ENCODE results near the gene STARD10. TPM values are rescaled to one million over a fixed set of nuclear protein-coding genes. Genes with fewer than 3 reads are reported as not detected.

The STARD10 gene
- total RNA-seq, 1 donor from 2014 or later: 38.4 TPM

DNA sequence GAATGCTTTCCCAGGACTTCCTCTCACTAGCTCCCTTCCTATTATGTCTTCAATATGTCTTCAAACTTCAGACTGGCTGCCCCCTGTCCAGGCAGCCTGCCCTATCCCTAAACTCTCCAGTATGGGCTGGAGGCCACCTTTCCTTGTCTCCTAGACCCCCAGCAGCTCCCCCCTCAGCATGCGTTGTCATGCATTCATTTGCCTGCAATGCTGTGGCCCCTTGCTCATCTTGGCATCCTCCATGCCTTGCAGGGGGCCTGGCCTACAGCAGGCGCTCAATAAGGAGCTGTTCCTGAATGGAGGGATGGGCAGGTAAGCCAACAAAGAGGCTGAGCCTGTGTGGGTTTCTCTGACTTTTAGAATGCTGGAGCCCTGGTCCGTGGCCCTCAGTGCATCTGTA, 25.3 kb downstream of the STARD10 start:
- Histone ChIP-seq H3K4me2 (ENCODE audit: low read length) (no peak overlapping the region), H4K20me1 (ENCODE audit: insufficient read depth, low read length) (no peaks in the 10 kb centered on the region), H3K4me3 (ENCODE audit: insufficient read depth, low read depth, low read length) (no peak overlapping the region), H3K9ac (ENCODE audit: low read length) (no peak overlapping the region), H2AFZ (ENCODE audit: low read depth, low read length) (no peak overlapping the region), H3K27me3 (ENCODE audit: insufficient read depth, low read length) (no peaks in the 10 kb centered on the region), H3K36me3 (ENCODE audit: insufficient read depth, low read length) (no peaks in the 10 kb centered on the region), H3K79me2 (ENCODE audit: insufficient read depth, low read length) (no peaks in the 10 kb centered on the region), H3K27ac (ENCODE audit: low read depth, low read length) (no peak overlapping the region), H3K9me3 (ENCODE audit: insufficient read depth, low read depth, low read length) (no peaks in the 10 kb centered on the region), H3K4me1 (ENCODE audit: insufficient read depth, low read length) (peaks cover 27% of the 10 kb centered on the region)
- H3K4me1 Mint-ChIP-seq (ENCODE audit: low read depth, unreplicated experiment): peaks cover 35% of the 10 kb centered on the region
- H3K4me3 Mint-ChIP-seq (ENCODE audit: unreplicated experiment): no peak overlapping the region
- no peak for TF ChIP-seq EZH2 (IDR thresholded peaks at IDR 0.05; ENCODE audit: insufficient read depth, low read length)
- TF ChIP-seq, protein P1, sequence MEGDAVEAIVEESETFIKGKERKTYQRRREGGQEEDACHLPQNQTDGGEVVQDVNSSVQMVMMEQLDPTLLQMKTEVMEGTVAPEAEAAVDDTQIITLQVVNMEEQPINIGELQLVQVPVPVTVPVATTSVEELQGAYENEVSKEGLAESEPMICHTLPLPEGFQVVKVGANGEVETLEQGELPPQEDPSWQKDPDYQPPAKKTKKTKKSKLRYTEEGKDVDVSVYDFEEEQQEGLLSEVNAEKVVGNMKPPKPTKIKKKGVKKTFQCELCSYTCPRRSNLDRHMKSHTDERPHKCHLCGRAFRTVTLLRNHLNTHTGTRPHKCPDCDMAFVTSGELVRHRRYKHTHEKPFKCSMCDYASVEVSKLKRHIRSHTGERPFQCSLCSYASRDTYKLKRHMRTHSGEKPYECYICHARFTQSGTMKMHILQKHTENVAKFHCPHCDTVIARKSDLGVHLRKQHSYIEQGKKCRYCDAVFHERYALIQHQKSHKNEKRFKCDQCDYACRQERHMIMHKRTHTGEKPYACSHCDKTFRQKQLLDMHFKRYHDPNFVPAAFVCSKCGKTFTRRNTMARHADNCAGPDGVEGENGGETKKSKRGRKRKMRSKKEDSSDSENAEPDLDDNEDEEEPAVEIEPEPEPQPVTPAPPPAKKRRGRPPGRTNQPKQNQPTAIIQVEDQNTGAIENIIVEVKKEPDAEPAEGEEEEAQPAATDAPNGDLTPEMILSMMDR (IDR thresholded peaks at IDR 0.05; ENCODE audit: insufficient read depth, low read depth, low read length): no peak
- H3K9me3 Mint-ChIP-seq (ENCODE audit: unreplicated experiment): no peaks in the 10 kb centered on the region
- peaks cover 3% of the 10 kb centered on the region for H3K27me3 Mint-ChIP-seq (ENCODE audit: low read depth, unreplicated experiment)
- peak overlapping the region; percentile 2 for H3K27ac Mint-ChIP-seq (ENCODE audit: unreplicated experiment)
- no peak for FAIRE-seq
- no peak for DNase-seq (ENCODE audit: low read depth)
- H3K36me3 Mint-ChIP-seq (ENCODE audit: low read depth, unreplicated experiment): no peaks in the 10 kb centered on the region

DNA sequence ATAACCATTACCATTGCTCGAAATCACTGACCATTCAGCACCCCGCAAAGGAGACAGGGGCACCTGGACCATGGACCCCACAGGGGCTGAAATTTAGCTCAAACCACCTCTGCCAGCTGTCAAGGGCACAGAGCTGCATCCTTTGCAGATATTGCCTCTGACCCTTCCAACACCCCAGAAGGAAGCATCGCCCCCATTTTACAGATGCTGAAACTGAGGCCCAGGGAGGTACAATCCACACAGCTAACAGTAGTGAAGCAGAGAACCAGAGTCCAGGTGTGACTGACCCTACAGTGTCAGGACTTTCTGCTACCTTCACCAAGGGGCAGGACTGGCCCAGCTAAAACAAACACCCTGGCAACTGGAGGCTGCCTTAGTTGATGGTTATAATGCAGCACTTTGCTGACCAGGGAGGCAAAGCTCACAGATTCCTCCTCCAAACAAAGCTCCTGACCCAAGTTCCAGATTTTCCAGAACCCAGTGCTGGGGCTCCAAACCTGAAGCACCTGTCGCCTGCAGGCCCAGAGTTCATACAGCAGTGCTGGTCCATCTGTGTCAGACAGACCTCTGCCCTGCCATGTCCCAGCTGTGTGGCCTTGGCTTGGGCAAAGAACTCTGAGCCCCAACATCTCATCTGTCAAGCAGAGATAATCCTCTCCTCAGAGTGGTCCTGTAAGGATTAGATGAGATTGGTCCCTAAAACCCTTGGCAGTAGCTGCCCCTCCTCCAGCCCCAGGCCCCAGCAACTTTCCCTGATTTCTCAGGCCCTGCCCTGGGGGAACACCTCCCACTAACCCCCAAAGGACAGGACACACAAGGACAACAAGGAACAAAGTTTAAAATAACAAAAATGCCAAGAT, 26.4 kb downstream of the STARD10 start:
- Histone ChIP-seq H3K9me3 (ENCODE audit: insufficient read depth, low read depth, low read length) (no peaks in the 10 kb centered on the region), H3K4me3 (ENCODE audit: insufficient read depth, low read depth, low read length) (no peak overlapping the region), H3K27me3 (ENCODE audit: insufficient read depth, low read length) (no peaks in the 10 kb centered on the region), H3K79me2 (ENCODE audit: insufficient read depth, low read length) (no peaks in the 10 kb centered on the region), H3K9ac (ENCODE audit: low read length) (no peak overlapping the region), H2AFZ (ENCODE audit: low read depth, low read length) (no peak overlapping the region), H3K27ac (ENCODE audit: low read depth, low read length) (no peak overlapping the region), H3K36me3 (ENCODE audit: insufficient read depth, low read length) (no peaks in the 10 kb centered on the region), H3K4me2 (ENCODE audit: low read length) (no peak overlapping the region), H3K4me1 (ENCODE audit: insufficient read depth, low read length) (peaks cover 15% of the 10 kb centered on the region), H4K20me1 (ENCODE audit: insufficient read depth, low read length) (no peaks in the 10 kb centered on the region)
- Mint-ChIP-seq H3K4me1 (ENCODE audit: low read depth, unreplicated experiment) (peaks cover 25% of the 10 kb centered on the region), H3K27me3 (ENCODE audit: low read depth, unreplicated experiment) (peaks cover 3% of the 10 kb centered on the region), H3K36me3 (ENCODE audit: low read depth, unreplicated experiment) (no peaks in the 10 kb centered on the region), H3K27ac (ENCODE audit: unreplicated experiment) (no peak overlapping the region), H3K4me3 (ENCODE audit: unreplicated experiment) (no peak overlapping the region), H3K9me3 (ENCODE audit: unreplicated experiment) (peaks cover 2% of the 10 kb centered on the region)
- TF ChIP-seq, protein P1 (IDR thresholded peaks at IDR 0.05; ENCODE audit: insufficient read depth, low read depth, low read length): no peak
- no peak for TF ChIP-seq EZH2 (IDR thresholded peaks at IDR 0.05; ENCODE audit: insufficient read depth, low read length)
- FAIRE-seq (no peak), DNase-seq (ENCODE audit: low read depth) (no peak)

Measured in astrocyte (in vitro differentiated cells and primary cell).